Prostate gland (tissue), 2 donors: ENCODE data around the gene KRT32.

Source experiments
- POLR2A ChIP-seq: fragments of 450-650 bp; IDR thresholded peaks from one replicate; pipeline ENCODE4 v1.6.1; 2016; ENCODE audit warnings: antibody characterized with exemption, mild to moderate bottlenecking
- POLR2AphosphoS5 ChIP-seq: sonication (generic); formaldehyde crosslinking; IDR thresholded peaks from one replicate; pipeline ENCODE4 v1.6.1; 2017; ENCODE audit warnings: antibody characterized with exemption
- TF ChIP-seq, protein P1 (sequence below), 4 experiments: fragments of 200-600 bp in 2 of 4; fragments of 450-650 bp in 2 of 4; sonication (generic) in 2 of 4; IDR thresholded peaks; 1 replicate in 3 of 4; 2 replicates in 1 of 4; pipeline ENCODE4 v1.5.1; 2016 to 2019; ENCODE audit warnings: antibody characterized with exemption in 4 of 4, mild to moderate bottlenecking in 2 of 4, moderate library complexity in 2 of 4

DNA sequence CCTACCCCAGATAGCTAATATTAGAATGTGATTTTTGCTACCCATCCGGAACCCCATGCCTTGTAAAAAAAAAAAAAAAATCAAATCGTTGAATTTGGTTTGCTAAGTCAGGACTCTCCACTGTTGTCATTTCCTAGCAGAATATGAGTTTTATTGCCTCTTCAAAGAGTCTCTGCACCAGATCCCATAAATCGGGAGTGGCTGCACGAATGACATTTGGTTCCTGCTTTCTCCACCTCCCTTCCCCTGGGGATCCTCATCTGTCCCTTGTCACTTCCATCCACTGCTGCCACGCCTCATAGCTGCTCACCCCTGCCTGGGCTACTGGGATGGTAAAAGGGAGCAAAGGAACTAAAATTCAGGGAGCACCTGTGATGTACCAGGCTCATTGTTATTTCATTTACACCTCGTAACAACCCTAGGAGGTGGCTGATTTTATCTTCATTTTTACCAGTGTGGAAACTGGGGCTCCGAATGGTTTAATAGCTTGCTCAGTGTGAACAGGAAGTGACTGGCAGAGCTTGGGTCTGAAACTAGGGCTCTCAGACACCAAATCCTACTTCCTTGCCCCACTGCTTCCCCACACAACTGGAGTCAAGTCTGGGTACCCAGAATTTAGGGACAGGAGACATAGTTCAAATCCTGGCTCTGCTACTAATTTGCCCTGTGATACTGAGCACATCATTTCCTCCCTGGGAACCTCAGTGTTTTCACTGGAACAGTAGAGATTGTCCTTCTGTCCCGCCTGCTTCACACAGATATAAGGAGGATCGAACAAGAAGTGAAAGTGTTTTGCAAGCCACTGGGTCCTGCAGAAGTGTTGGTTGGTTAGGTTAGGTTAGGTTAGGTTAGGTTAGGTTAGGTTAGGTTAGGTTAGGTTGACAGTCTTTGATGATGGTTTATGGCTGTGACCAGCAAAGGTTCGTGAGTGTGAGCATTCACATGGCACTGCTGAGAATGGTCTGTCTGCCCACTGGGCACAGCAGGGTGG is 23.1 kb upstream of the KRT32 start:
- TF ChIP-seq, protein P1, sequence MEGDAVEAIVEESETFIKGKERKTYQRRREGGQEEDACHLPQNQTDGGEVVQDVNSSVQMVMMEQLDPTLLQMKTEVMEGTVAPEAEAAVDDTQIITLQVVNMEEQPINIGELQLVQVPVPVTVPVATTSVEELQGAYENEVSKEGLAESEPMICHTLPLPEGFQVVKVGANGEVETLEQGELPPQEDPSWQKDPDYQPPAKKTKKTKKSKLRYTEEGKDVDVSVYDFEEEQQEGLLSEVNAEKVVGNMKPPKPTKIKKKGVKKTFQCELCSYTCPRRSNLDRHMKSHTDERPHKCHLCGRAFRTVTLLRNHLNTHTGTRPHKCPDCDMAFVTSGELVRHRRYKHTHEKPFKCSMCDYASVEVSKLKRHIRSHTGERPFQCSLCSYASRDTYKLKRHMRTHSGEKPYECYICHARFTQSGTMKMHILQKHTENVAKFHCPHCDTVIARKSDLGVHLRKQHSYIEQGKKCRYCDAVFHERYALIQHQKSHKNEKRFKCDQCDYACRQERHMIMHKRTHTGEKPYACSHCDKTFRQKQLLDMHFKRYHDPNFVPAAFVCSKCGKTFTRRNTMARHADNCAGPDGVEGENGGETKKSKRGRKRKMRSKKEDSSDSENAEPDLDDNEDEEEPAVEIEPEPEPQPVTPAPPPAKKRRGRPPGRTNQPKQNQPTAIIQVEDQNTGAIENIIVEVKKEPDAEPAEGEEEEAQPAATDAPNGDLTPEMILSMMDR (IDR thresholded peaks at IDR 0.05) = no peak
- no peak for TF ChIP-seq POLR2A
- TF ChIP-seq POLR2AphosphoS5 = no peak
